ENCODE measurements around the gene HHLA2. TPM values are rescaled to one million over a fixed set of nuclear protein-coding genes. Genes with fewer than 3 reads are reported as not detected.

HHLA2 gene
- total RNA-seq, 1 donor, result not detected

GRCh38 chr3:108412121-108412750 lies 115.9 kb downstream of the HHLA2 start:
- no peak for DNase-seq (ENCODE audit: low read depth in 2 of 3, low spot score in 2 of 3)

- DNase-seq (ENCODE audit: low read depth in 2 of 3, low spot score in 2 of 3), result no peak
Observed at GRCh38 chr3:108414007-108414406, 117.7 kb downstream of the HHLA2 start.

- peak in 1 of 3 donors; percentile 10 for DNase-seq (ENCODE audit: low read depth in 2 of 3, low spot score in 2 of 3)
Observed at GRCh38 chr3:108415661-108416060, 119.3 kb downstream of the HHLA2 start.

- DNase-seq (ENCODE audit: low read depth in 2 of 3, low spot score in 2 of 3), result no peak
Observed at GRCh38 chr3:108416111-108416869, 119.9 kb downstream of the HHLA2 start.

- DNase-seq (ENCODE audit: low read depth in 2 of 3, low spot score in 2 of 3), result no peak
Observed at GRCh38 chr3:108420926-108421325, 124.6 kb downstream of the HHLA2 start.

Other genes with a start within 250 kb of the HHLA2 start
- 79.4 TPM for gene CD47, start 205.5 kb upstream of the HHLA2 start, total RNA-seq
- gene IFT57, start 74.1 kb upstream of the HHLA2 start, total RNA-seq, result 36.6 TPM
- under 0.01 TPM for gene MYH15, start 214.0 kb downstream of the HHLA2 start, total RNA-seq